Measurements from ENCODE around the gene MRPL22. TPM values are rescaled to one million over a fixed set of nuclear protein-coding genes. Genes with fewer than 3 reads are reported as not detected.

MRPL22 gene
- total and polyA plus RNA-seq, 2 of the 13 experiments (the other 11 are each of a cell fraction or from before 2014, with no cell fraction given) = 66.8 to 84.8 TPM

- TF ChIP-seq ZBTB14 (CRISPR knock-in tag; IDR thresholded peaks at IDR 0.05) = no peak
- TF ChIP-seq KDM3A (CRISPR knock-in tag; IDR thresholded peaks at IDR 0.05; ENCODE audit: low read depth) = no peak
- TF ChIP-seq, protein P1, sequence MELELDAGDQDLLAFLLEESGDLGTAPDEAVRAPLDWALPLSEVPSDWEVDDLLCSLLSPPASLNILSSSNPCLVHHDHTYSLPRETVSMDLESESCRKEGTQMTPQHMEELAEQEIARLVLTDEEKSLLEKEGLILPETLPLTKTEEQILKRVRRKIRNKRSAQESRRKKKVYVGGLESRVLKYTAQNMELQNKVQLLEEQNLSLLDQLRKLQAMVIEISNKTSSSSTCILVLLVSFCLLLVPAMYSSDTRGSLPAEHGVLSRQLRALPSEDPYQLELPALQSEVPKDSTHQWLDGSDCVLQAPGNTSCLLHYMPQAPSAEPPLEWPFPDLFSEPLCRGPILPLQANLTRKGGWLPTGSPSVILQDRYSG (CRISPR knock-in tag; IDR thresholded peaks at IDR 0.05) = no peak
- TF ChIP-seq ZNF446 (CRISPR knock-in tag; IDR thresholded peaks at IDR 0.05) = no peak
- peak; percentile 72 for TF ChIP-seq RBFOX2 (IDR thresholded peaks at IDR 0.05; ENCODE audit: low read depth, low read length)
- TF ChIP-seq HNRNPL (IDR thresholded peaks at IDR 0.05; ENCODE audit: low read depth, low read length) = no peak
- TF ChIP-seq ATF2 (CRISPR knock-in tag; IDR thresholded peaks at IDR 0.05) = peak; percentile 43; the same call in 1 of the 2 replicates
- TF ChIP-seq HOXA3 (CRISPR knock-in tag; IDR thresholded peaks at IDR 0.05) = peak; percentile 85
- TF ChIP-seq, protein P2, sequence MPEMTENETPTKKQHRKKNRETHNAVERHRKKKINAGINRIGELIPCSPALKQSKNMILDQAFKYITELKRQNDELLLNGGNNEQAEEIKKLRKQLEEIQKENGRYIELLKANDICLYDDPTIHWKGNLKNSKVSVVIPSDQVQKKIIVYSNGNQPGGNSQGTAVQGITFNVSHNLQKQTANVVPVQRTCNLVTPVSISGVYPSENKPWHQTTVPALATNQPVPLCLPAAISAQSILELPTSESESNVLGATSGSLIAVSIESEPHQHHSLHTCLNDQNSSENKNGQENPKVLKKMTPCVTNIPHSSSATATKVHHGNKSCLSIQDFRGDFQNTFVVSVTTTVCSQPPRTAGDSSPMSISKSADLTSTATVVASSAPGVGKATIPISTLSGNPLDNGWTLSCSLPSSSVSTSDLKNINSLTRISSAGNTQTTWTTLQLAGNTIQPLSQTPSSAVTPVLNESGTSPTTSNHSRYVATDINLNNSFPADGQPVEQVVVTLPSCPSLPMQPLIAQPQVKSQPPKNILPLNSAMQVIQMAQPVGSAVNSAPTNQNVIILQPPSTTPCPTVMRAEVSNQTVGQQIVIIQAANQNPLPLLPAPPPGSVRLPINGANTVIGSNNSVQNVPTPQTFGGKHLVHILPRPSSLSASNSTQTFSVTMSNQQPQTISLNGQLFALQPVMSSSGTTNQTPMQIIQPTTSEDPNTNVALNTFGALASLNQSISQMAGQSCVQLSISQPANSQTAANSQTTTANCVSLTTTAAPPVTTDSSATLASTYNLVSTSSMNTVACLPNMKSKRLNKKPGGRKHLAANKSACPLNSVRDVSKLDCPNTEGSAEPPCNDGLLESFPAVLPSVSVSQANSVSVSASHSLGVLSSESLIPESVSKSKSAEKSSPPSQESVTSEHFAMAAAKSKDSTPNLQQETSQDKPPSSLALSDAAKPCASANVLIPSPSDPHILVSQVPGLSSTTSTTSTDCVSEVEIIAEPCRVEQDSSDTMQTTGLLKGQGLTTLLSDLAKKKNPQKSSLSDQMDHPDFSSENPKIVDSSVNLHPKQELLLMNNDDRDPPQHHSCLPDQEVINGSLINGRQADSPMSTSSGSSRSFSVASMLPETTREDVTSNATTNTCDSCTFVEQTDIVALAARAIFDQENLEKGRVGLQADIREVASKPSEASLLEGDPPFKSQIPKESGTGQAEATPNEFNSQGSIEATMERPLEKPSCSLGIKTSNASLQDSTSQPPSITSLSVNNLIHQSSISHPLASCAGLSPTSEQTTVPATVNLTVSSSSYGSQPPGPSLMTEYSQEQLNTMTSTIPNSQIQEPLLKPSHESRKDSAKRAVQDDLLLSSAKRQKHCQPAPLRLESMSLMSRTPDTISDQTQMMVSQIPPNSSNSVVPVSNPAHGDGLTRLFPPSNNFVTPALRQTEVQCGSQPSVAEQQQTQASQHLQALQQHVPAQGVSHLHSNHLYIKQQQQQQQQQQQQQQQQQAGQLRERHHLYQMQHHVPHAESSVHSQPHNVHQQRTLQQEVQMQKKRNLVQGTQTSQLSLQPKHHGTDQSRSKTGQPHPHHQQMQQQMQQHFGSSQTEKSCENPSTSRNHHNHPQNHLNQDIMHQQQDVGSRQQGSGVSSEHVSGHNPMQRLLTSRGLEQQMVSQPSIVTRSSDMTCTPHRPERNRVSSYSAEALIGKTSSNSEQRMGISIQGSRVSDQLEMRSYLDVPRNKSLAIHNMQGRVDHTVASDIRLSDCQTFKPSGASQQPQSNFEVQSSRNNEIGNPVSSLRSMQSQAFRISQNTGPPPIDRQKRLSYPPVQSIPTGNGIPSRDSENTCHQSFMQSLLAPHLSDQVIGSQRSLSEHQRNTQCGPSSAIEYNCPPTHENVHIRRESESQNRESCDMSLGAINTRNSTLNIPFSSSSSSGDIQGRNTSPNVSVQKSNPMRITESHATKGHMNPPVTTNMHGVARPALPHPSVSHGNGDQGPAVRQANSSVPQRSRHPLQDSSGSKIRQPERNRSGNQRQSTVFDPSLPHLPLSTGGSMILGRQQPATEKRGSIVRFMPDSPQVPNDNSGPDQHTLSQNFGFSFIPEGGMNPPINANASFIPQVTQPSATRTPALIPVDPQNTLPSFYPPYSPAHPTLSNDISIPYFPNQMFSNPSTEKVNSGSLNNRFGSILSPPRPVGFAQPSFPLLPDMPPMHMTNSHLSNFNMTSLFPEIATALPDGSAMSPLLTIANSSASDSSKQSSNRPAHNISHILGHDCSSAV (CRISPR knock-in tag; IDR thresholded peaks at IDR 0.05; ENCODE audit: borderline replicate concordance) = no peak
- TF ChIP-seq MTF1 (CRISPR knock-in tag; IDR thresholded peaks at IDR 0.05) = peak; percentile 82; the same call in 1 of the 2 replicates
- TF ChIP-seq, protein P3, sequence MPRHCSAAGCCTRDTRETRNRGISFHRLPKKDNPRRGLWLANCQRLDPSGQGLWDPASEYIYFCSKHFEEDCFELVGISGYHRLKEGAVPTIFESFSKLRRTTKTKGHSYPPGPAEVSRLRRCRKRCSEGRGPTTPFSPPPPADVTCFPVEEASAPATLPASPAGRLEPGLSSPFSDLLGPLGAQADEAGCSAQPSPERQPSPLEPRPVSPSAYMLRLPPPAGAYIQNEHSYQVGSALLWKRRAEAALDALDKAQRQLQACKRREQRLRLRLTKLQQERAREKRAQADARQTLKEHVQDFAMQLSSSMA (CRISPR knock-in tag; IDR thresholded peaks at IDR 0.05) = no peak
- TF ChIP-seq ZNF296 (CRISPR knock-in tag; conservative IDR thresholded peaks at IDR 0.05) = no peak
Measured at GRCh38 chr5:154940772-154941620, at the start of gene MRPL22 (continued).
